ENCODE measurements around the gene NAGPA. TPM values are rescaled to one million over a fixed set of nuclear protein-coding genes. Genes with fewer than 3 reads are reported as not detected.

Gene NAGPA
- total and polyA plus RNA-seq, 10 of the 15 experiments (the other 5 are each of a cell fraction or from before 2014, with no cell fraction given) = 0.03 to 11.6 (median 6.6) TPM

DNA sequence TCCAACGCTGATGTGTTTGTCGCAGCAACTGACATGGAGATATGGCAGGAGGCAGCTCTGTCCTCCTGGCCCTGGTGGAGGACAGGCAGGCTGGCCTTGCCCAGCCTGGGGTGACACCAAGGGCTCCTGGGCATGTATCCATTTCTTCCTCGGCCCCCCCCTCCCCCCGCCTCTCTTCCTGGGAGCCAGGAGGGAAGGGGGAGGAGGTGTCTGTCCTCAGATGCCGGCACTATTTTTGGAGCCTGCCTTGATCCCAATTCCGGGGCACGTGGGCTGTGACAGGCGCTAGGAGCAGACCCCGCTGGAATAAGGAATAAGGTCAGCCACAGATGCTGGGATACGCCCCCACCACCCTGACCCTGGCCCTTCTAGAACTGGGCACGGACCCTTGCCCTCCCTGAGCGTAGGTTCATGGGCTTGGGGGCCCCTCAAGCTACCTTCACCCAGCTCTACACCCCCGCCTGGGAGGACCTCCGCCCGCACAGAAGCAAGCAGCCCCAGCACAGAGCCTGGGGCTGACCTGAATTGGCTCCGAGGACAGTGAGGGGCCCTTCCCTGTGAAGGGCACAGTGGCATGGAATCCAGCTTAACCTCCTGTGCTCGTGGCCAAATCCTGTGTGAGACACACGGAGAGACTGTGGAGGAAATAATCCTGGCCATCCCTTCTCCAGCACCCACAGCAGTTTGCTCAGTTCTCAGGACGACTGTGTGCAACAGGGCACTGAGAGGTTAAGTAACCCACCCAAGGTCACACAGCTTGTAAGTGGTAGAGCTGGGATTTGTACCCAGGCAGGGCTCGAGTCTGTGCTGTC, 51.5 kb downstream of the NAGPA start (continued):
- TF ChIP-seq NRF1 (conservative IDR thresholded peaks at IDR 0.05; ENCODE audit: low read depth, low read length) = no peak
- TF ChIP-seq, protein P1, sequence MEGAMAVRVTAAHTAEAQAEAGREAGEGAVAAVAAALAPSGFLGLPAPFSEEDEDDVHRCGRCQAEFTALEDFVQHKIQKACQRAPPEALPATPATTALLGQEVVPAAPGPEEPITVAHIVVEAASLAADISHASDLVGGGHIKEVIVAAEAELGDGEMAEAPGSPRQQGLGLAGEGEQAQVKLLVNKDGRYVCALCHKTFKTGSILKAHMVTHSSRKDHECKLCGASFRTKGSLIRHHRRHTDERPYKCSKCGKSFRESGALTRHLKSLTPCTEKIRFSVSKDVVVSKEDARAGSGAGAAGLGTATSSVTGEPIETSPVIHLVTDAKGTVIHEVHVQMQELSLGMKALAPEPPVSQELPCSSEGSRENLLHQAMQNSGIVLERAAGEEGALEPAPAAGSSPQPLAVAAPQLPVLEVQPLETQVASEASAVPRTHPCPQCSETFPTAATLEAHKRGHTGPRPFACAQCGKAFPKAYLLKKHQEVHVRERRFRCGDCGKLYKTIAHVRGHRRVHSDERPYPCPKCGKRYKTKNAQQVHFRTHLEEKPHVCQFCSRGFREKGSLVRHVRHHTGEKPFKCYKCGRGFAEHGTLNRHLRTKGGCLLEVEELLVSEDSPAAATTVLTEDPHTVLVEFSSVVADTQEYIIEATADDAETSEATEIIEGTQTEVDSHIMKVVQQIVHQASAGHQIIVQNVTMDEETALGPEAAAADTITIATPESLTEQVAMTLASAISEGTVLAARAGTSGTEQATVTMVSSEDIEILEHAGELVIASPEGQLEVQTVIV (IDR thresholded peaks at IDR 0.05; ENCODE audit: borderline replicate concordance, partially characterized antibody) = no peak

DNA sequence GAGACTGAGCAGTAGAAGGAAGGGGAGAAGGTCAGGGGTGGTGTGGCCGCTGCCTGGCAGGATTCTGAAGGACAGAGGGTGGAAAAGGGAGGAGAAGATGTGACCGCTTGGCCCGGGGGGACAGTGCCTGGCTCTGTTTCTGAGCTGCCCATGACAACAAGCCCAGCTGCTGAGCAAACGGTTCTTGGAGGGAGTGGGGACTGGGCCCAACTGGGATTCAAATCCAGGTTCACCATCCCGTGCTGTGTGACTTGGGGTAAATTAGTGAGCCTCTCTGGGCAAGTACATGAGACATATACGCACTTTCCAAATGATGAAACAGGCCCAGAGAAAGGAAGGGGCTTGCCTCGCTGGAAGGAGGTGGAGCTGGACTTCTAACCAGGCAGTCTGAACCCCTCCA, 52.3 kb downstream of the NAGPA start:
- 60% methylated on average over 7 of the region's 7 CpGs for WGBS (ENCODE audit: insufficient coverage, insufficient replicate concordance, low lambda C conversion rate, missing lambda C conversion rate)
- POLR2A ChIA-PET = no interaction called here
- Histone ChIP-seq H3K4me1 (ENCODE audit: control insufficient read depth, insufficient read depth, low read length) (peaks cover 2% of the 10 kb centered on the region), H3K27ac (ENCODE audit: control insufficient read depth, insufficient read depth) (no peak overlapping the region), H3K27me3 (replicated peaks in 1 of 2; ENCODE audit: control insufficient read depth in 2 of 2, insufficient read depth in 2 of 2, low read length in 1 of 2) (no peaks in the 10 kb centered on the region; a peak in 1 of 4 replicates), H4K20me1 (ENCODE audit: control insufficient read depth, insufficient read depth) (no peaks in the 10 kb centered on the region), H3K79me2 (ENCODE audit: control insufficient read depth, insufficient read depth, low read length) (no peaks in the 10 kb centered on the region), H2AFZ (ENCODE audit: control insufficient read depth, low read depth, low read length) (no peak overlapping the region), H3K36me3 (ENCODE audit: control insufficient read depth in 2 of 2, insufficient read depth in 2 of 2, low read length in 1 of 2) (no peaks in the 10 kb centered on the region), H3K9me3 (replicated peaks; ENCODE audit: control insufficient read depth, insufficient read depth, low read length) (peaks cover 3% of the 10 kb centered on the region; the same call in 1 of the 3 replicates), H3K4me3 (no peak overlapping the region), H3K4me2 (ENCODE audit: control insufficient read depth, insufficient read depth) (no peak overlapping the region), H3K9ac (ENCODE audit: control insufficient read depth, insufficient read depth, low read length) (no peak overlapping the region)
- BruUV-seq (replicated peaks) = no TSS peak
- SMC1A ChIA-PET (ENCODE audit: uncharacterized antibody, unreplicated experiment) = no interaction called here
- in situ Hi-C loops (cut with MboI) (no loop called here), intact Hi-C loops (cut with micrococcal nuclease; ENCODE audit: unreplicated experiment) (no loop called here)
- RAD21 ChIA-PET (ENCODE audit: unreplicated experiment) = no interaction called here
- FAIRE-seq = no peak
- no peak for DNase-seq (ENCODE audit: low read depth, low spot score)
- TF ChIP-seq, protein P2, sequence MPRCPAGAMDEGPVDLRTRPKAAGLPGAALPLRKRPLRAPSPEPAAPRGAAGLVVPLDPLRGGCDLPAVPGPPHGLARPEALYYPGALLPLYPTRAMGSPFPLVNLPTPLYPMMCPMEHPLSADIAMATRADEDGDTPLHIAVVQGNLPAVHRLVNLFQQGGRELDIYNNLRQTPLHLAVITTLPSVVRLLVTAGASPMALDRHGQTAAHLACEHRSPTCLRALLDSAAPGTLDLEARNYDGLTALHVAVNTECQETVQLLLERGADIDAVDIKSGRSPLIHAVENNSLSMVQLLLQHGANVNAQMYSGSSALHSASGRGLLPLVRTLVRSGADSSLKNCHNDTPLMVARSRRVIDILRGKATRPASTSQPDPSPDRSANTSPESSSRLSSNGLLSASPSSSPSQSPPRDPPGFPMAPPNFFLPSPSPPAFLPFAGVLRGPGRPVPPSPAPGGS (IDR thresholded peaks at IDR 0.05; ENCODE audit: borderline replicate concordance, insufficient read depth, low read depth, low read length, poor library complexity, severe bottlenecking) = no peak
- TF ChIP-seq MEF2A (IDR thresholded peaks at IDR 0.05; ENCODE audit: insufficient read depth, low read depth, low read length) (no peak), CBX3 (IDR thresholded peaks at IDR 0.05; ENCODE audit: borderline replicate concordance, low read depth) (no peak), LARP7 (IDR thresholded peaks at IDR 0.05) (no peak), ZNF274 (IDR thresholded peaks at IDR 0.05; ENCODE audit: insufficient read depth, insufficient read length) (no peak), FOXM1 (IDR thresholded peaks at IDR 0.05; ENCODE audit: low read depth, low read length) (no peak), EED (IDR thresholded peaks at IDR 0.05; ENCODE audit: low read depth) (no peak), CHD1 (IDR thresholded peaks at IDR 0.05; ENCODE audit: low read depth, low read length) (no peak), RAD21 (IDR thresholded peaks at IDR 0.05; ENCODE audit: insufficient read depth, low read depth, low read length) (no peak), NBN (IDR thresholded peaks at IDR 0.05) (no peak), HDAC6 (IDR thresholded peaks at IDR 0.05; ENCODE audit: unreplicated experiment) (no peak), TCF7 (IDR thresholded peaks at IDR 0.05; ENCODE audit: borderline replicate concordance) (no peak)
- TF ChIP-seq, protein P3, sequence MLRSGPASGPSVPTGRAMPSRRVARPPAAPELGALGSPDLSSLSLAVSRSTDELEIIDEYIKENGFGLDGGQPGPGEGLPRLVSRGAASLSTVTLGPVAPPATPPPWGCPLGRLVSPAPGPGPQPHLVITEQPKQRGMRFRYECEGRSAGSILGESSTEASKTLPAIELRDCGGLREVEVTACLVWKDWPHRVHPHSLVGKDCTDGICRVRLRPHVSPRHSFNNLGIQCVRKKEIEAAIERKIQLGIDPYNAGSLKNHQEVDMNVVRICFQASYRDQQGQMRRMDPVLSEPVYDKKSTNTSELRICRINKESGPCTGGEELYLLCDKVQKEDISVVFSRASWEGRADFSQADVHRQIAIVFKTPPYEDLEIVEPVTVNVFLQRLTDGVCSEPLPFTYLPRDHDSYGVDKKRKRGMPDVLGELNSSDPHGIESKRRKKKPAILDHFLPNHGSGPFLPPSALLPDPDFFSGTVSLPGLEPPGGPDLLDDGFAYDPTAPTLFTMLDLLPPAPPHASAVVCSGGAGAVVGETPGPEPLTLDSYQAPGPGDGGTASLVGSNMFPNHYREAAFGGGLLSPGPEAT (IDR thresholded peaks at IDR 0.05; ENCODE audit: low read depth) = no peak
- CTCF ChIA-PET = no interaction called here
- no peak for ATAC-seq

Data from GM12878 (cell line).